Activated CD4-positive, alpha-beta T cell treated with anti-CD3 and anti-CD28 coated beads for 1 hour (primary cell): Measurements from ENCODE around the gene CACNB4.
"Not testable (repeated sequence)": the region's sequence is repeated elsewhere in the genome, so short reads cannot be mapped to it uniquely, and the experiment has no call there.

Experiments
- DNase-seq: peaks from one replicate; pipeline ENCODE4 v3.0.0-alpha.2; 2020

The CACNB4 gene

GRCh38 chr2:151891566-151892194 lies 207.2 kb downstream of the CACNB4 start:
- DNase-seq, result no peak

- no peak for DNase-seq
These were observed 211.7 kb downstream of the CACNB4 start for GRCh38 chr2:151887164-151887563.

GRCh38 chr2:151886241-151886640 lies 212.6 kb downstream of the CACNB4 start:
- no peak for DNase-seq

GRCh38 chr2:151882786-151883445 lies 215.9 kb downstream of the CACNB4 start:
- no peak for DNase-seq

GRCh38 chr2:151881342-151881741 lies 217.5 kb downstream of the CACNB4 start:
- DNase-seq, result no peak

GRCh38 chr2:151880586-151880985 lies 218.3 kb downstream of the CACNB4 start:
- no peak for DNase-seq

- no peak for DNase-seq
These were observed 219.9 kb downstream of the CACNB4 start for GRCh38 chr2:151878655-151879563.

GRCh38 chr2:151878204-151878603 lies 220.6 kb downstream of the CACNB4 start:
- no peak for DNase-seq

GRCh38 chr2:151875631-151876030 lies 223.2 kb downstream of the CACNB4 start:
- not testable (repeated sequence) for DNase-seq

- DNase-seq, result no peak
These were observed 226.4 kb downstream of the CACNB4 start for GRCh38 chr2:151872463-151872862.

GRCh38 chr2:151869291-151869690 lies 229.6 kb downstream of the CACNB4 start:
- DNase-seq, result no peak

- no peak for DNase-seq
These were observed 236.1 kb downstream of the CACNB4 start for GRCh38 chr2:151862700-151863099.

- no peak for DNase-seq
These were observed 237.7 kb downstream of the CACNB4 start for GRCh38 chr2:151861174-151861573.

GRCh38 chr2:151860613-151861146 lies 238.2 kb downstream of the CACNB4 start:
- DNase-seq, result no peak

GRCh38 chr2:151860210-151860609 lies 238.6 kb downstream of the CACNB4 start:
- no peak for DNase-seq

- no peak for DNase-seq
These were observed 241.2 kb downstream of the CACNB4 start for GRCh38 chr2:151857650-151858049.

- DNase-seq, result no peak
These were observed 243.7 kb downstream of the CACNB4 start for GRCh38 chr2:151855111-151855510.

GRCh38 chr2:151853070-151853758 lies 245.6 kb downstream of the CACNB4 start:
- no peak for DNase-seq

GRCh38 chr2:151852260-151853069 lies 246.4 kb downstream of the CACNB4 start:
- DNase-seq, result no peak

- DNase-seq, result no peak
These were observed 247.1 kb downstream of the CACNB4 start for GRCh38 chr2:151851761-151852160.

GRCh38 chr2:151849413-151850010 lies 249.3 kb downstream of the CACNB4 start:
- no peak for DNase-seq
